LNCaP clone FGC (cell line): ENCODE measurements around the gene PLEKHA1.

Source experiments
- DNase-seq: peaks from one replicate; pipeline ENCODE4 v3.0.0-alpha.2; 2011; ENCODE audit warnings: low read depth
- H3K4me3 ChIP-seq: 2 replicates; pipeline ENCODE4 v1.5.1; 2011; ENCODE audit warnings: mild to moderate bottlenecking, low read depth, low read length, control low read depth
- CTCF ChIP-seq: IDR thresholded peaks from 2 replicates; pipeline ENCODE4 v1.5.1; 2012; ENCODE audit warnings: mild to moderate bottlenecking; ENCODE audit not compliant: control insufficient read depth, insufficient read depth; ENCODE audit errors: extremely low read depth

PLEKHA1 gene

DNA sequence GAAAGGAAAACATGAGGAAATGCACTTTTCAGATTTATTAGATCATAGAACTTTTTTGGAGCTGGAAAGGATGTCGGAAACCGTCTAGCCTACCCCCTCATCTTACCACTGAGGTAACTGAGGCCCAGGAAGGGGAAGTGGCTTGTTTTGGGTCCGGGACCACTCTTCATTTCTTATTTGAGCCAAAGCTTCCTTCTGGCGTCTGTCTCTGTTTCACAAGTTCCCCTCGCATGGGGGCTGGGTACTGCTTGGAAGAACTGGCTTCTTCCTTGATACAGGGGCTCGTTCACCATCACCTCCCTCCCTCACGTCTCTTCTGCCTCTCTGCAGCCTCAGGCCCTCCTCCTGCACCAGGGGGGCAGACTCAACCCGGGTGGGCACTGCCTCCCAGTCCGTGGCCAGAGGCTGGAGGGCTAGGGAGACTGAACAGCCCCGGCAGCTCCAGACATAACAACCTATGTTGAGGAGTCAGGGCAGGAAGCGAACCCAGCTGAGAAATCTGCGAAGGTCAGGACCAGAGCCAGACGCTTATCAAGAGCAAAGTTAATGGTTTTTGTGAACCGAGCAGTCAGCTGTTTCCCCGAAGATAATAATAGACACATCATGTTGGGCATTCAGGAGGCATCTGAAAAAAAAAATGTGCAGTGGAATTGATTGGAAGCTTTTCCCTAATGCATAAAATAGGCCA, 99.8 kb downstream of the PLEKHA1 start:
- H3K4me3 ChIP-seq = no peak overlapping the region
- no peak for DNase-seq
- no peak for TF ChIP-seq CTCF

GRCh38 chr10:122475100-122475499, 100.6 kb downstream of the PLEKHA1 start:
- no peak overlapping the region for H3K4me3 ChIP-seq
- TF ChIP-seq CTCF = no peak
- no peak for DNase-seq

DNA sequence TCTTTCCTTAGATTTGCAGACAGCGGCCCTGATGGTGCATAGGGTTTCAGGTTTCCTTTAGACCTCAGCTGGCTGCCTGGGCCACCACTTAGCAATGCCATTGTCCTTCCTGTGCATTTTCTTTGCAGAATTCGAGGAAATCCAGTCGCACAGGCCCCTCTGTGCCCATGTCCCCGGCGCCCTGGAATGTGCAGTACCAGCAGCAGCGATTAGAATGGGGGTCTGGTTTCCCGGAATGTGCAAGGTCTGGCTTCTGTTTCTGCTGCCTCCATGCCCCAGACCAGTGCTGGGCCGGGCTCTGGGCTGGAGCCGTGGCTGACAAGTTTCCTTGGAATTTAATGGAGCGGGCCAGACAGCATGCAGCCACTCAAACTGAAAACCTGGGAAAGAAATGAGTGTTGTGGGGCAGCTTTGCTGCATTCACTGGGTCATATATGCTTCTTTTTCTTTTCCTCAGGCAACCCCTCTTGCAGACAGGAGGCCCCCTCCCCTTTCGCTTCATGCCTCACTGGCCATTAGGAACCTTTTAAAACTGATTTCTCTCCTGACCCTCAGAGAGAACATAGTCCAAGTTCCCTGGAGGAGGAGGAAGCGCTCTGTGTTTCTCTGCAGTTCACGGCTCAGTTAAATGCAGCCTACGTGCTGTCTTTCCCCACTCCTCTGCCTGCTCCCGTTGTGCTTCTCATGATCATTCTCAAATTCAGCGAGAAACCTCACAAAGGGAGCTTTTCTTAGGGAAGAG, 101.3 kb downstream of the PLEKHA1 start:
- DNase-seq = no peak
- H3K4me3 ChIP-seq = no peak overlapping the region

GRCh38 chr10:122476333-122476695, 101.8 kb downstream of the PLEKHA1 start:
- no peak for TF ChIP-seq CTCF
- H3K4me3 ChIP-seq = no peak overlapping the region
- no peak for DNase-seq

More for the DNA sequence above, 101.3 kb downstream of the PLEKHA1 start:
- TF ChIP-seq CTCF = no peak

- H3K4me3 ChIP-seq = no peak overlapping the region
- no peak for DNase-seq
- TF ChIP-seq CTCF = no peak
Measured at GRCh38 chr10:122477436-122477835, 102.9 kb downstream of the PLEKHA1 start.

GRCh38 chr10:122478971-122479370, 104.5 kb downstream of the PLEKHA1 start:
- no peak for DNase-seq
- no peak overlapping the region for H3K4me3 ChIP-seq
- no peak for TF ChIP-seq CTCF

DNA sequence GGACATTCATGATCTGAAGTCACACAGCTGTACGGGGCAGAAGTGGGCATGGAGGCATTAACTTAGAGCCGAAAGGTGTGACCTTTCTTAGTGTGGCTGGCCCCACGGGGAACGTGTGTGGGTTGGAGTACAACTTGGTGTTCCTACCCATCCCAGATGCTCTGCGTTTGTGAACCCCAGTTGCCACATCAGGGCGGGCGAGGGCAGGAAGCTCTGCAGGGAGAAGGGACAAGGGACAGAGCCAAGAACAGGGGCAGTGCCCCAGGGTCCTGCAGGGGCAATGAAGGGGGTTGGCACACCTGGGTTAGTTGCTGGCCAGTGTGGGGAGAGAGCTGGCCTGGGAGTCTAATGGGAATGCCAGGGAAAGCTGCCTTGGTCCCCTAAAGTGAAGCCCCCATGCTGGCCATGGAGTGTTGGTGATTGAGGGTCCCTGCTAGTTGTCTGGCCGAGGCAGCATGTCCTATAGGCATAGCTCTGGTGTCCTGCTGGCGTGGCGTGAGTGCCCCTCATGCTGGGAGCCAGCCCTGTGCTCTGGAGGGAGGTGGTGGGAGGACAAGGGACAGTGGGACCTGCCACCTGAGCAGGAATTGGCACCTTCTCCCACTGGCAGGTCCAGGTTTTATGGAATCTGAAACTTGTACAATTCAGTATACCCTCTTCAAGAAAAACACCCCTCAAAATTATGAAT, 105.8 kb downstream of the PLEKHA1 start:
- no peak for TF ChIP-seq CTCF
- no peak for DNase-seq
- no peak overlapping the region for H3K4me3 ChIP-seq
